VCaP (cell line): ENCODE measurements around the gene RSF1.

Experiments
- H3K27ac ChIP-seq: fragments of 450-650 bp; 2 replicates; pipeline ENCODE4 v1.5.1; 2017
- TF ChIP-seq, protein P1 (sequence below): fragments of 450-650 bp; conservative IDR thresholded peaks from 2 replicates; pipeline ENCODE4 v1.5.1; 2017; ENCODE audit warnings: mild to moderate bottlenecking, moderate library complexity

RSF1 gene

DNA sequence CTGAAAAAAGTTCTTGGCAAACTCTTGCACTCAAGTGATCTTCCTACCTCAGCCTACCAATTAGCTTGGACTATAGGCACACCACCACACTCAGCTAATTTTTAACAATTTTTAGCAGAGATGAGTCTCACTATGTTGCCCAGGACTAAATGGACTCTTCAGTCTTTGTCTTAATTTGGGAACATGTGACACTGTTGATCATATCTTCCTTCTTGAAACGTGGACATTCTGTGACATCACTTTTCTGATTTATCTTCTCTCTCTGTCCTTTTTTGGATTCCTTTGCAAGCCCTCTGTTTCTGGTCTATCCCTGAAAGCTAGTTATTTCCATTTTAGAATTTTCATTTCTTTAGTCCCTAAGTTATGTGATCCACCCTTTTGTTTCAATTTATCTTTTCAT is 42.0 kb downstream of the RSF1 start:
- H3K27ac ChIP-seq: no peak overlapping the region
- TF ChIP-seq, protein P1, sequence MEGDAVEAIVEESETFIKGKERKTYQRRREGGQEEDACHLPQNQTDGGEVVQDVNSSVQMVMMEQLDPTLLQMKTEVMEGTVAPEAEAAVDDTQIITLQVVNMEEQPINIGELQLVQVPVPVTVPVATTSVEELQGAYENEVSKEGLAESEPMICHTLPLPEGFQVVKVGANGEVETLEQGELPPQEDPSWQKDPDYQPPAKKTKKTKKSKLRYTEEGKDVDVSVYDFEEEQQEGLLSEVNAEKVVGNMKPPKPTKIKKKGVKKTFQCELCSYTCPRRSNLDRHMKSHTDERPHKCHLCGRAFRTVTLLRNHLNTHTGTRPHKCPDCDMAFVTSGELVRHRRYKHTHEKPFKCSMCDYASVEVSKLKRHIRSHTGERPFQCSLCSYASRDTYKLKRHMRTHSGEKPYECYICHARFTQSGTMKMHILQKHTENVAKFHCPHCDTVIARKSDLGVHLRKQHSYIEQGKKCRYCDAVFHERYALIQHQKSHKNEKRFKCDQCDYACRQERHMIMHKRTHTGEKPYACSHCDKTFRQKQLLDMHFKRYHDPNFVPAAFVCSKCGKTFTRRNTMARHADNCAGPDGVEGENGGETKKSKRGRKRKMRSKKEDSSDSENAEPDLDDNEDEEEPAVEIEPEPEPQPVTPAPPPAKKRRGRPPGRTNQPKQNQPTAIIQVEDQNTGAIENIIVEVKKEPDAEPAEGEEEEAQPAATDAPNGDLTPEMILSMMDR: no peak

- TF ChIP-seq, protein P1: no peak
- H3K27ac ChIP-seq: no peak overlapping the region
Measured at GRCh38 chr11:77778118-77778517, 42.4 kb downstream of the RSF1 start.

DNA sequence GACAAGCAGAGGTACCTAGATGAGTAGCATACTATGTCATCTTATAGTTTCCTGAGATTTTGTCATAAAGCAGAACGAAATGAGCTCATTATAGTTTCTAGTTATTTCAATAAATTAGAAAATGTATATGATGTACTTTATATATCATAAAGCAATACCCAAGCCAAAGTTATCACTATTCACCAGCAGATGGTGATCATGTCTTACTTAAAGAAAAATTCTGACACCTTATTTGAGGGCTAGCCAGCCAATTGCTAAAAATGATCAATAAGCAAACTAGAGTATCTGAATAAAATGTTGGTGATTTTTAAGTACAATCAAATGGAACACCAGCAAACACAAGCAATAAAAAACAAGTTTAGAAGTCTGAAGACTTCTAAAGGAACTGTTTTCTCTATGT is 44.1 kb downstream of the RSF1 start:
- no peak overlapping the region for H3K27ac ChIP-seq
- TF ChIP-seq, protein P1: peak; percentile 63

- TF ChIP-seq, protein P1: no peak
Measured at GRCh38 chr11:77775936-77776335, 44.6 kb downstream of the RSF1 start.

DNA sequence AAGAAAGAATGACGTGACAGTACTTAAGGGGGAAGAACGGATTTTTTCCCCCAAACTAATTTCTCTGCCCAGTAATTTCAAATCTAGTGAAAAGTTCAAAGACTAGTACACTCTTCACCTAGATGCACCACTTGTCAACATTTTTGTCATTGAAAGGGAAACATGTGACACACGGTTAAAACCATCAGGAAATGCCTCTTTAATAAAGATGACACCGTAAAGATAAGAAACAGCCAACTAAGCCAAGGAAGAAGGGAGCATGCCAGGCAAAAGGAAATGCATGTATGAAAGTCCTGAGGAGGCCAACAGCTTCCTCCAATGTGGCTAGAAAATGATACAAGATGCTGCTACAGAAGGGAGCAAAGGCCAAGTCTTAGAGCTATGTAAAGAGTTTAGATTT is 49.4 kb downstream of the RSF1 start:
- H3K27ac ChIP-seq: peak overlapping the region; percentile 56
- TF ChIP-seq, protein P1: no peak

More at GRCh38 chr11:77775936-77776335, 44.6 kb downstream of the RSF1 start:
- no peak overlapping the region for H3K27ac ChIP-seq

DNA sequence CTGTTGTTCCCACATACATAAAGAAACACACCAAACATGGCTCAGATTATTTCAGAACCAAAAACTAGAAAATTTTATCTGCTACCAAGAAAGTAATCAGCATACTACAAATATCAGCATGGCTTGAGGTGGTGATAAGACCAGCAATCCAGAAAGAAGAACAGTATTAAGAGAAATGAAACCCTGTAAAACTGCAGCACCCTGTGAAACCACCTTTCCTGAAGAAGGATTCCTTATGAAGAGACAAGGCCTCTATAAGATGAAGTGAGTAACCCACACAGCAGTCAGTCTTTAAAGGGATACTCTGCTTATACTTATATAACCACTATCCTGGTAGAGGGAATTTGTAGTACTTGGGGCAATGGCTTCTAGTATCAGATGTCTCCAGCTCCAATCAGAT is 49.9 kb downstream of the RSF1 start:
- H3K27ac ChIP-seq: peak overlapping the region; percentile 56
- TF ChIP-seq, protein P1: no peak

GRCh38 chr11:77762426-77762825 is 58.1 kb downstream of the RSF1 start:
- TF ChIP-seq, protein P1: no peak
- H3K27ac ChIP-seq: no peak overlapping the region

GRCh38 chr11:77761491-77761890 is 59.0 kb downstream of the RSF1 start:
- TF ChIP-seq, protein P1: no peak
- H3K27ac ChIP-seq: no peak overlapping the region
